ENCODE results near the gene MXD1. TPM values are rescaled to one million over a fixed set of nuclear protein-coding genes. Genes with fewer than 3 reads are reported as not detected.

The MXD1 gene
- total RNA-seq, 4 donors from 2014 or later = 7.2 to 16.6 (median 8.8) TPM

GRCh38 chr2:69907216-69907615 is 7.7 kb upstream of the MXD1 start:
- TF ChIP-seq, protein P1, sequence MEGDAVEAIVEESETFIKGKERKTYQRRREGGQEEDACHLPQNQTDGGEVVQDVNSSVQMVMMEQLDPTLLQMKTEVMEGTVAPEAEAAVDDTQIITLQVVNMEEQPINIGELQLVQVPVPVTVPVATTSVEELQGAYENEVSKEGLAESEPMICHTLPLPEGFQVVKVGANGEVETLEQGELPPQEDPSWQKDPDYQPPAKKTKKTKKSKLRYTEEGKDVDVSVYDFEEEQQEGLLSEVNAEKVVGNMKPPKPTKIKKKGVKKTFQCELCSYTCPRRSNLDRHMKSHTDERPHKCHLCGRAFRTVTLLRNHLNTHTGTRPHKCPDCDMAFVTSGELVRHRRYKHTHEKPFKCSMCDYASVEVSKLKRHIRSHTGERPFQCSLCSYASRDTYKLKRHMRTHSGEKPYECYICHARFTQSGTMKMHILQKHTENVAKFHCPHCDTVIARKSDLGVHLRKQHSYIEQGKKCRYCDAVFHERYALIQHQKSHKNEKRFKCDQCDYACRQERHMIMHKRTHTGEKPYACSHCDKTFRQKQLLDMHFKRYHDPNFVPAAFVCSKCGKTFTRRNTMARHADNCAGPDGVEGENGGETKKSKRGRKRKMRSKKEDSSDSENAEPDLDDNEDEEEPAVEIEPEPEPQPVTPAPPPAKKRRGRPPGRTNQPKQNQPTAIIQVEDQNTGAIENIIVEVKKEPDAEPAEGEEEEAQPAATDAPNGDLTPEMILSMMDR (IDR thresholded peaks at IDR 0.05; ENCODE audit: low read depth) = no peak

GRCh38 chr2:69911985-69912563 is 2.8 kb upstream of the MXD1 start:
- TF ChIP-seq, protein P1 (IDR thresholded peaks at IDR 0.05; ENCODE audit: low read depth) = no peak

- TF ChIP-seq, protein P1 (IDR thresholded peaks at IDR 0.05; ENCODE audit: low read depth) = no peak
Observed at GRCh38 chr2:69914164-69914949, 552 bp upstream of the MXD1 start.

DNA sequence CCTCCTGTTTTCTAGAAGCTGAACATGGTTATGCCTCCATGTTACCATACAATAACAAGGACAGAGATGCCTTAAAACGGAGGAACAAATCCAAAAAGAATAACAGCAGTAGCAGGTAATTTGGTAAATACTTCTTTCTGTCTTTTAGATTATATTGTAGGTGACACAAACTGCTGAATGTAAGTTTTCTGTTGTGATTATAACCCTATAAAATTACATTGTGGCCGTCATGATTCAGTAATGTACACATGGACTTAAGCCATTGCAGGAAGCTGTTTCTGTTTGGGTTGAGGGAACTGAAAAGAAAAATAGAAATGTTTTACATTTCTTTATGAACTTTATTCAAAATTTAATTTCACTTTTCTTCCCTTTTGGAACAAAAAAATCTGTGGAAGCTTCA is 1.2 kb downstream of the MXD1 start:
- TF ChIP-seq, protein P1 (IDR thresholded peaks at IDR 0.05; ENCODE audit: low read depth) = no peak

GRCh38 chr2:69917852-69918251 is 2.9 kb downstream of the MXD1 start:
- TF ChIP-seq, protein P1 (IDR thresholded peaks at IDR 0.05; ENCODE audit: low read depth) = no peak

- TF ChIP-seq, protein P1 (IDR thresholded peaks at IDR 0.05; ENCODE audit: low read depth) = no peak
Observed at GRCh38 chr2:69918401-69918800, 3.5 kb downstream of the MXD1 start.

DNA sequence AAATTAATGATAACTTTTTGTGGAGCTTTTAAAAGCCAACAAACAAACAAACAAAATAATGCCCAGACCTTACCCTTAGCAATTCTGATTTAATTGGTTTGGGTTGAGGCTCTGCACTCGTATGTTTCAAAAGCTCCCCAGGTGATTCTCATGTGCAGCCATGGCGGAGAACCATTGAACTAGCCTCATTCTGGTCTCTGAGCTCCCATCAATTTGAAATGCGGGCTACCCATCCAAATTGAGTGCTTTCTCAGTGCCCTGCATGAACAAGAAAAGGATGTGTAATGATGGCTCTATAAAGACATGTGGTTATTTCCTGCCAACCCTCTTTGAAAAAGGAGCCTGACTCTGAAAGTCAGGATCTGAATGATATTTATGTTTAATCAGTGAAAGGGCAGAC is 8.2 kb downstream of the MXD1 start:
- TF ChIP-seq, protein P1 (IDR thresholded peaks at IDR 0.05; ENCODE audit: low read depth) = no peak

Data from subcutaneous adipose tissue (tissue), 4 donors.